NCI-H1930 (cell line): ENCODE measurements around the gene BAZ2B.

ENCODE experiments used
- DNase-seq, 2 experiments: peaks; one replicate each; lab custom pipeline; 2025; lab: John Stamatoyannopoulos, UW

The BAZ2B gene

GRCh38 chr2:159573846-159574606 is 42.3 kb downstream of the BAZ2B start:
- DNase-seq, result no peak

GRCh38 chr2:159573294-159573693 is 43.1 kb downstream of the BAZ2B start:
- no peak for DNase-seq

GRCh38 chr2:159572459-159572858 is 43.9 kb downstream of the BAZ2B start:
- DNase-seq, result no peak

GRCh38 chr2:159571540-159572260 is 44.6 kb downstream of the BAZ2B start:
- no peak for DNase-seq

GRCh38 chr2:159564081-159564480 is 52.3 kb downstream of the BAZ2B start:
- no peak for DNase-seq

GRCh38 chr2:159562248-159562647 is 54.1 kb downstream of the BAZ2B start:
- DNase-seq, result no peak

- DNase-seq, result no peak
These were observed 54.6 kb downstream of the BAZ2B start for GRCh38 chr2:159561786-159562185.

GRCh38 chr2:159561242-159561641 is 55.1 kb downstream of the BAZ2B start:
- DNase-seq, result no peak

GRCh38 chr2:159559034-159559433 is 57.3 kb downstream of the BAZ2B start:
- DNase-seq, result no peak

GRCh38 chr2:159558479-159558878 is 57.9 kb downstream of the BAZ2B start:
- DNase-seq, result no peak

- DNase-seq, result no peak
These were observed 58.8 kb downstream of the BAZ2B start for GRCh38 chr2:159557437-159558034.

- no peak for DNase-seq
These were observed 60.5 kb downstream of the BAZ2B start for GRCh38 chr2:159555651-159556392.

- DNase-seq, result no peak
These were observed 62.6 kb downstream of the BAZ2B start for GRCh38 chr2:159553727-159554126.

GRCh38 chr2:159551806-159552205 is 64.5 kb downstream of the BAZ2B start:
- DNase-seq, result no peak

GRCh38 chr2:159550231-159550630 is 66.1 kb downstream of the BAZ2B start:
- no peak for DNase-seq

- DNase-seq, result no peak
These were observed 67.1 kb downstream of the BAZ2B start for GRCh38 chr2:159549234-159549633.

GRCh38 chr2:159546716-159547430 is 69.5 kb downstream of the BAZ2B start:
- DNase-seq, result no peak

- no peak for DNase-seq
These were observed 70.3 kb downstream of the BAZ2B start for GRCh38 chr2:159546039-159546438.

- no peak for DNase-seq
These were observed 71.3 kb downstream of the BAZ2B start for GRCh38 chr2:159545085-159545484.

GRCh38 chr2:159542101-159542500 is 74.2 kb downstream of the BAZ2B start:
- DNase-seq, result no peak

- DNase-seq, result no peak
These were observed 76.6 kb downstream of the BAZ2B start for GRCh38 chr2:159539701-159540100.

- DNase-seq, result no peak
These were observed 77.5 kb downstream of the BAZ2B start for GRCh38 chr2:159538801-159539200.
